Kidney epithelial cell (primary cell): ENCODE measurements around the gene MROH2A. TPM values are rescaled to one million over a fixed set of nuclear protein-coding genes. Genes with fewer than 3 reads are reported as not detected.

Source experiments
- DNase-seq: peaks from one replicate; pipeline ENCODE4 v3.0.0-alpha.2; 2010; ENCODE audit warnings: low read depth
- H3K27me3 ChIP-seq: 2 replicates; pipeline ENCODE4 v1.6.0; 2011; ENCODE audit warnings: low read length; ENCODE audit not compliant: control insufficient read depth, insufficient read depth
- H3K36me3 ChIP-seq: 2 replicates; pipeline ENCODE4 v1.5.1; 2011; ENCODE audit warnings: low read length; ENCODE audit not compliant: control insufficient read depth, insufficient read depth
- H3K4me3 ChIP-seq: 2 replicates; pipeline ENCODE4 v1.5.1; 2011; ENCODE audit warnings: low read depth, mild to moderate bottlenecking, control low read depth, low read length
- CTCF ChIP-seq: IDR thresholded peaks from 2 replicates; pipeline ENCODE4 v1.5.1; 2011; ENCODE audit warnings: mild to moderate bottlenecking, moderate library complexity, low read length, control low read depth, inconsistent platforms; ENCODE audit not compliant: insufficient read depth, poor library complexity, severe bottlenecking
- total RNA-seq: library from RNA; depleted of rRNA; stranded (reverse); fragments of >200 nt; gene quantifications from 2 replicates; pipeline ENCODE4 v1.2.3, GENCODE V29; 2015

The MROH2A gene
- total RNA-seq, 1 donor from 2014 or later, result not detected

GRCh38 chr2:233824373-233824772 lies 46.2 kb downstream of the MROH2A start:
- no peak for DNase-seq
- no peak for TF ChIP-seq CTCF
- no peak overlapping the region for H3K4me3 ChIP-seq

GRCh38 chr2:233828546-233829192 lies 50.5 kb downstream of the MROH2A start:
- Histone ChIP-seq H3K36me3 (no peaks in the 10 kb centered on the region), H3K27me3 (no peaks in the 10 kb centered on the region), H3K4me3 (no peak overlapping the region)
- no peak for TF ChIP-seq CTCF
- DNase-seq, result no peak

More at GRCh38 chr2:233824373-233824772, 46.2 kb downstream of the MROH2A start:
- Histone ChIP-seq H3K36me3 (no peaks in the 10 kb centered on the region), H3K27me3 (no peaks in the 10 kb centered on the region)

- Histone ChIP-seq H3K36me3 (no peaks in the 10 kb centered on the region), H3K27me3 (no peaks in the 10 kb centered on the region), H3K4me3 (no peak overlapping the region)
- TF ChIP-seq CTCF, result no peak
- DNase-seq, result no peak
These were observed 51.3 kb downstream of the MROH2A start for GRCh38 chr2:233829193-233830110.

GRCh38 chr2:233830111-233830802 lies 52.1 kb downstream of the MROH2A start:
- no peaks in the 10 kb centered on the region for H3K27me3 ChIP-seq
- no peak for DNase-seq
- no peaks in the 10 kb centered on the region for H3K36me3 ChIP-seq
- H3K4me3 ChIP-seq, result no peak overlapping the region
- no peak for TF ChIP-seq CTCF

GRCh38 chr2:233831011-233831721 lies 53.0 kb downstream of the MROH2A start:
- no peak for DNase-seq
- TF ChIP-seq CTCF, result no peak
- Histone ChIP-seq H3K27me3 (no peaks in the 10 kb centered on the region), H3K36me3 (no peaks in the 10 kb centered on the region), H3K4me3 (no peak overlapping the region)
